ENCODE results near the gene PROX2.

Gene PROX2

GRCh38 chr14:74841230-74842207 lies 34.4 kb downstream of the PROX2 start:
- DNase-seq: no peak

GRCh38 chr14:74840603-74841030 lies 35.3 kb downstream of the PROX2 start:
- no peak for DNase-seq

DNA sequence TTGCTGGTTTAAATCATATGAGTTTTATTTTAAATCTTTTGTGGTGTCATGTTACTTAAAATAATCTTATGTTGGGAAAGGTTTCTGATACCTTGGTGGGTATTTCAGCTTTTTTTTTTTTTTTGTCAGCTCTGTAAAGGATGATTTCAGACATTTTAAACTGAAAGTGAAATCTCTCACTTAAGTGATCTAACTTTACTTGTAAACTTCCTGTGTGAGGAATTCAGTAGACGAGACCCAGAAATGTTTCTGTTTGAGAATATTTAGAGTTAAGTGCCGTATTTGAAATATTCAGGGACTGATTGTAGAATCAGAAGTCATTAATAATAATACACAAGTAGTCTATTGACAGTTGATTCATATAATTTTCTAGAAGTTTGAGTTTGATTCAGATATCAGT lies 37.8 kb downstream of the PROX2 start:
- DNase-seq: no peak

GRCh38 chr14:74836251-74836960 lies 39.5 kb downstream of the PROX2 start:
- DNase-seq: no peak

DNA sequence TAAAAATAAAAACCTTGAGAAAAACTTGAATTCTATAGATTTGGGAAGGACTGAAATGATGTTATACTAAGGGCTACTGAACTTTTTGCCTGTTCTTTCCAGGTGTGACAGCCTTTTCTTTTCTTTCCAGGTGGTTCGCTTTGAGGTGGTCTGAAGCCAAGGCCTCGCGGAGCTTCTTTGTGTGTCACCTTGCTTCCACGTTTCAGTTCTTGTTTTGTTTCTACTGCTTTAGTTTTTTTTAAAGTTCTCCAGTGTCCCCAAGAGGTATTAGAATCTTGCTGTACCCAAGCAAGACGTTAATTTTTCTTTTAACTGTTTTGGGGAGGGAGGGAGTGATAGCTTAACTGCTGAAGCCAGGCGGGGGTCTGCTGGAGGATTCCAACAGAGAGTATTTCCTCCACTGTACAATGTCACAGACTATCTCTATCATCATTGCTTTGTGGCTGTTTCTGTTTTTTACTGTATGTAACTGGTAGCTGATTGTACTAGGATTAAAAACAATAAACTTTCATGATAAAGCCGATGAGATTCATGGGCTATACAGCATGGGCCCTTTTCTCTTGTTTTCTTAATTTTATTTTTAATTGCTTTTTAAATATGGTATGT lies 40.2 kb downstream of the PROX2 start:
- DNase-seq: no peak

DNA sequence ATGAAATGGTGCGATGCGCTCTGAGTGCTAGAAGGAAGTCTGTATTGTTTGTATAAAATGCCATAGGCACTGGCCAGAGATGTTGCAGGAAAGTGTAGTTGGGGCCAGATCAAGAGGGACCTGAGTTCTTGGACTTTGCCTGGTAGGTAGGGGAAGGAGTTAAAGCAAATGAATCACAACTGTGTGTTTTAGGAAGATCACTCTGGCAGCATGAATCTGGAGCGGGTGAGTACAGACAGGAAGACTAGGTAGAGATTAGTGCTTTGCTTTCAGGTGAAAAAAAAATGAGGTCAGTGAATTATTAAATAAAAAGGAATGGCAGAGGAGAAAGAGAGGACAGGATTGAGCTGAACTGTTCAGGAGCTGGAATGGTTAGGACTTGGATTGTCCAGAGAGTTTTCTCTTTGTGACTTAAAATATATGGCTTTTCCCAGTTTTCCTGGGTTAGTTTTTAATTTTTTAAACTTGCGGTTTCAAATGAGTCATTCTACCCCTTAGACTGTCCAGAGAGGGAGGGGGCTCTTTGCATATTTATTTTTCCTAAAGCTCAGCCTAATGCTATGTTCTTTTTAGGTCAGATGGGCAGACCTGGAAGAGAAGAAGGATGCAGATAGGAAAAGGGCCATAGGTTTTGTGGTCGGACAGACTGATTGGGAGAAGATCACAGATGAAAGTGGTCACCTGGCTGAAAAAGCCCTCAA lies 41.1 kb downstream of the PROX2 start:
- DNase-seq: peak; percentile 24

- DNase-seq: peak; percentile 66
Observed at GRCh38 chr14:74832849-74833248, 43.1 kb downstream of the PROX2 start.

DNA sequence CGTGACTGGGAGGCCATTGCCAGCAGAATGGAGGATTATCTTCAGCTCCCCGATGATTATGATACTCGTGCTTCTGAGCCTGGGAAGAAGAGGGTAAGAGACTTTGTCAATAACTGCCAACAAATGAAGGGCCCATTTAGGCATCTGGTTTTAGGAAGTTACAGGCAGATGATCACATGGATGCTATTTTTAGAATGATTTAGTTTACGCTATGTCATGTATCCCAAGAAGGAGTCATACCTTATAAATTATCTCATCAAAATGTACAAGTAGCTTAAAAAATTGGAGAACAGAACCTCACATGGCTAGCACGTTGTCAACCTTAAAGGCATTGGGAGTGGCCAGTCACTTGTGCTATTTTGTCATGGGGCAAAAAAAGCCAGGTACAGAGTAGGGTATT lies 46.7 kb downstream of the PROX2 start:
- DNase-seq: no peak

GRCh38 chr14:74826574-74826973 lies 49.4 kb downstream of the PROX2 start:
- no peak for DNase-seq
